ENCODE results near the gene SLC22A6. TPM values are rescaled to one million over a fixed set of nuclear protein-coding genes. Genes with fewer than 3 reads are reported as not detected.

The SLC22A6 gene
- total RNA-seq, 1 donor from 2014 or later, result not detected

GRCh38 chr11:62928011-62928410 lies 56.8 kb downstream of the SLC22A6 start:
- Mint-ChIP-seq H3K27ac (no peak overlapping the region), H3K4me1 (peaks cover 59% of the 10 kb centered on the region), H3K27me3 (ENCODE audit: low read depth) (peaks cover 62% of the 10 kb centered on the region), H3K36me3 (no peaks in the 10 kb centered on the region), H3K4me3 (no peak overlapping the region), H3K9me3 (no peaks in the 10 kb centered on the region)
- no peak for TF ChIP-seq CTCF (IDR thresholded peaks at IDR 0.05; ENCODE audit: unreplicated experiment)
- DNase-seq (ENCODE audit: low spot score in 2 of 2, unreplicated experiment in 2 of 2), result no peak

- DNase-seq (ENCODE audit: low spot score in 2 of 2, unreplicated experiment in 2 of 2), result no peak
- Mint-ChIP-seq H3K4me3 (peak overlapping the region; percentile 55), H3K9me3 (no peaks in the 10 kb centered on the region), H3K4me1 (peaks cover 65% of the 10 kb centered on the region), H3K36me3 (no peaks in the 10 kb centered on the region), H3K27ac (no peak overlapping the region), H3K27me3 (ENCODE audit: low read depth) (peaks cover 69% of the 10 kb centered on the region)
- TF ChIP-seq CTCF (IDR thresholded peaks at IDR 0.05; ENCODE audit: unreplicated experiment), result no peak
These were observed 57.9 kb downstream of the SLC22A6 start for GRCh38 chr11:62926680-62927455.

Other genes starting within 250 kb of the SLC22A6 start
- 11.6 to 14.7 TPM (median 13.2 TPM) in 3 replicates for gene ZBTB3, start 230.8 kb downstream of the SLC22A6 start, total RNA-seq
- gene POLR2G, start 223.4 kb downstream of the SLC22A6 start, total RNA-seq, result 84.0 to 89.2 TPM (median 85.2 TPM) in 3 replicates
- gene TAF6L, start 213.6 kb downstream of the SLC22A6 start, total RNA-seq, result 40.2 to 42.9 TPM (median 42.8 TPM) in 3 replicates
- gene TMEM179B, start 197.6 kb downstream of the SLC22A6 start, total RNA-seq, result 31.3 to 33.9 TPM (median 32.6 TPM) in 3 replicates
- 17.4 to 21.4 TPM (median 19.2 TPM) in 3 replicates for gene TMEM223, start 193.0 kb downstream of the SLC22A6 start, total RNA-seq
- 108 to 111 TPM (median 110 TPM) in 3 replicates for gene NXF1, start 179.5 kb downstream of the SLC22A6 start, total RNA-seq
- gene STX5, start 152.9 kb downstream of the SLC22A6 start, total RNA-seq, result 55.2 to 57.9 TPM (median 55.8 TPM) in 3 replicates
- gene TEX54, start 152.1 kb downstream of the SLC22A6 start, total RNA-seq, result not detected in 3 replicates
- 59.3 to 63.7 TPM (median 62.1 TPM) in 3 replicates for gene WDR74, start 145.4 kb downstream of the SLC22A6 start, total RNA-seq
- gene SLC3A2, start 104.1 kb downstream of the SLC22A6 start, total RNA-seq, result 205 to 212 TPM (median 208 TPM) in 3 replicates
- gene CHRM1, start 63.6 kb downstream of the SLC22A6 start, total RNA-seq, result 0.09 to 0.72 TPM (median 0.11 TPM) in 3 replicates
- not detected in 3 replicates for gene SLC22A8, start 30.9 kb upstream of the SLC22A6 start, total RNA-seq
- not detected in 3 replicates for gene SLC22A24, start 159.3 kb upstream of the SLC22A6 start, total RNA-seq

Data from mesothelial cell of epicardium (in vitro differentiated cells).